Adrenal gland (tissue), 5 donors: ENCODE measurements around the gene TPO.

Experiments
- POLR2A ChIP-seq, 2 donors: fragments of 450-650 bp; IDR thresholded peaks; one replicate each; pipeline ENCODE4 v1.6.1; 2017; ENCODE audit warnings: antibody characterized with exemption in 2 of 2, mild to moderate bottlenecking in 2 of 2, moderate library complexity in 1 of 2
- TF ChIP-seq, protein P1 (sequence below), 6 experiments: fragments of 450-650 bp in 4 of 6; fragments of 200-600 bp in 2 of 6; sonication (generic) in 1 of 6; IDR thresholded peaks; 1 replicate in 5 of 6; 2 replicates in 1 of 6; pipeline versions ENCODE4 v1.5.1 to v1.8.0; 2016 to 2021; ENCODE audit warnings: antibody characterized with exemption in 6 of 6, mild to moderate bottlenecking in 2 of 6, moderate library complexity in 1 of 6
- donor health status: DM: no; HTN: no; CAD: no.

DNA sequence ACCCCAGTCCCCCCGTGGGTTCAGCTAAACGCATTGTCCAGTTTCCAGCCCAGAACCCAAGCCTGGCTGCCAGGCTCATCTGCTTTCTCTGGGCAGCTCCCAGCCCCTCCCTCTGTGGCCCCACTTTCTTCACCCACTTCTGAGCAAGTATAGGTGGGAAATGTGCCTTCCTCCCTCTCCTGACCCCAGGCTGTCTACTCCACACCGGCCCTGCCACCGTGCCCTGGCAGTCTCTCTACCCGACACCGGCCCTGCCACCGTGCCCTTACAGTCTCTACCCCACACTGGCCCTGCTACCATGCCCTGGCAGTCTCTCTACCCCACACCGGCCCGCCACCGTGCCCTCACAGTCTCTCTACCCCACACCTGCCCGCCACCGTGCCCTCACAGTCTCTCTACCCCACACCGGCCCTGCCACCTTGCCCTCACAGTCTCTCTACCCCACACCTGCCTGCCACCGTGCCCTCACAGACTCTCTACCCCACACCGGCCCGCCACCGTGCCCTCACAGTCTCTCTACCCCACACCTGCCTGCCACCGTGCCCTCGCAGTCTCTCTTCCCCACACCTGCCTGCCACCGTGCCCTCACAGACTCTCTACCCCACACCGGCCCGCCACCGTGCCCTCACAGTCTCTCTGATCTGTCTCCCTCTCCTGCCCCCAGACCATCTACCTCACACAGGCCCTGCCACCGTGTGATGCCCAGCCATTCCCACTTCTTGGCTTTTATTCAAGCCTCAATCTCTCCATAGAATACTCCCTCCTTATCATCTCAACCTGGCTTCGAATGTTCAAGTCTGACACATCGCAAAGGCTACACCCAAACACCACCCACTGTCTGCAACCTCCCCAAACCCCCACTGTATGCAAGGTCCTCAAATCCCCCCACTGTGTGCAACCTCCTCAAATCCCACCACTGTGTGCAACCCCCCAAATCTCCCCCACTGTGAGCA lies 108.9 kb downstream of the TPO start:
- TF ChIP-seq, protein P1, sequence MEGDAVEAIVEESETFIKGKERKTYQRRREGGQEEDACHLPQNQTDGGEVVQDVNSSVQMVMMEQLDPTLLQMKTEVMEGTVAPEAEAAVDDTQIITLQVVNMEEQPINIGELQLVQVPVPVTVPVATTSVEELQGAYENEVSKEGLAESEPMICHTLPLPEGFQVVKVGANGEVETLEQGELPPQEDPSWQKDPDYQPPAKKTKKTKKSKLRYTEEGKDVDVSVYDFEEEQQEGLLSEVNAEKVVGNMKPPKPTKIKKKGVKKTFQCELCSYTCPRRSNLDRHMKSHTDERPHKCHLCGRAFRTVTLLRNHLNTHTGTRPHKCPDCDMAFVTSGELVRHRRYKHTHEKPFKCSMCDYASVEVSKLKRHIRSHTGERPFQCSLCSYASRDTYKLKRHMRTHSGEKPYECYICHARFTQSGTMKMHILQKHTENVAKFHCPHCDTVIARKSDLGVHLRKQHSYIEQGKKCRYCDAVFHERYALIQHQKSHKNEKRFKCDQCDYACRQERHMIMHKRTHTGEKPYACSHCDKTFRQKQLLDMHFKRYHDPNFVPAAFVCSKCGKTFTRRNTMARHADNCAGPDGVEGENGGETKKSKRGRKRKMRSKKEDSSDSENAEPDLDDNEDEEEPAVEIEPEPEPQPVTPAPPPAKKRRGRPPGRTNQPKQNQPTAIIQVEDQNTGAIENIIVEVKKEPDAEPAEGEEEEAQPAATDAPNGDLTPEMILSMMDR (IDR thresholded peaks at IDR 0.05) = no peak
- no peak for TF ChIP-seq POLR2A (IDR thresholded peaks at IDR 0.05)
